ENCODE results near the gene OR9Q1. TPM values are rescaled to one million over a fixed set of nuclear protein-coding genes. Genes with fewer than 3 reads are reported as not detected.

The OR9Q1 gene
- total RNA-seq, 1 donor from 2014 or later, result not detected

- Histone ChIP-seq H3K9me3 (ENCODE audit: low read depth) (no peaks in the 10 kb centered on the region), H3K36me3 (no peaks in the 10 kb centered on the region), H3K9ac (no peak overlapping the region), H3K79me2 (ENCODE audit: low read depth) (no peaks in the 10 kb centered on the region), H3K4me3 (no peak overlapping the region), H3K4me2 (no peak overlapping the region), H4K20me1 (ENCODE audit: low read depth) (no peaks in the 10 kb centered on the region), H3K4me1 (no peaks in the 10 kb centered on the region), H3K27me3 (no peaks in the 10 kb centered on the region), H2AFZ (replicated peaks) (no peak overlapping the region), H3K27ac (no peak overlapping the region), H3F3A (ENCODE audit: low read depth) (no peaks in the 10 kb centered on the region)
- no peak for TF ChIP-seq CTCF (IDR thresholded peaks at IDR 0.05)
- TF ChIP-seq EZH2phosphoT487 (IDR thresholded peaks at IDR 0.05), result no peak
- no peak for TF ChIP-seq EZH2 (IDR thresholded peaks at IDR 0.05)
- no peak overlapping the region for H3K4me3 Mint-ChIP-seq
- H3K4me1 Mint-ChIP-seq, result no peaks in the 10 kb centered on the region
- H3K36me3 Mint-ChIP-seq, result no peaks in the 10 kb centered on the region
- peaks cover 2% of the 10 kb centered on the region for H3K9me3 Mint-ChIP-seq
- H3K27me3 Mint-ChIP-seq (ENCODE audit: insufficient read depth, low read depth), result no peaks in the 10 kb centered on the region
- H3K27ac Mint-ChIP-seq, result no peak overlapping the region
- DNase-seq (ENCODE audit: low spot score), result no peak
These were observed 97.4 kb downstream of the OR9Q1 start for GRCh38 chr11:58121096-58121495.

- no peak within 1 kb of the TSS for H3K27ac ChIP-seq
- no peak within 1 kb of the TSS for H3K4me3 ChIP-seq
- H3K27ac Mint-ChIP-seq, result no peak within 1 kb of the TSS
- no peak within 1 kb of the TSS for H3K4me2 ChIP-seq
- no peaks in the 10 kb centered on the region for H3K9me3 ChIP-seq (ENCODE audit: low read depth)
- H3K4me1 ChIP-seq, result no peaks in the 10 kb centered on the region
- H4K20me1 ChIP-seq (ENCODE audit: low read depth), result no peaks in the 10 kb centered on the region
- H3K27me3 Mint-ChIP-seq (ENCODE audit: insufficient read depth, low read depth), result no peaks in the 10 kb centered on the region
- no peak for DNase-seq (ENCODE audit: low spot score)
- H3K79me2 ChIP-seq (ENCODE audit: low read depth), result no peaks in the 10 kb centered on the region
- no peak within 1 kb of the TSS for H2AFZ ChIP-seq (replicated peaks)
- H3K36me3 ChIP-seq, result no peaks in the 10 kb centered on the region
- no peaks in the 10 kb centered on the region for H3K36me3 Mint-ChIP-seq
- no peaks in the 10 kb centered on the region for H3K4me1 Mint-ChIP-seq
- TF ChIP-seq CTCF (IDR thresholded peaks at IDR 0.05) (no peak), EZH2 (IDR thresholded peaks at IDR 0.05) (no peak), EZH2phosphoT487 (IDR thresholded peaks at IDR 0.05) (no peak)
- no peaks in the 10 kb centered on the region for H3F3A ChIP-seq (ENCODE audit: low read depth)
- no peak within 1 kb of the TSS for H3K4me3 Mint-ChIP-seq
- H3K9me3 Mint-ChIP-seq, result no peaks in the 10 kb centered on the region
- H3K27me3 ChIP-seq, result no peaks in the 10 kb centered on the region
- no peak within 1 kb of the TSS for H3K9ac ChIP-seq
These were observed 101.8 kb downstream of the OR9Q1 start, which contains the start of gene OR9I1 for GRCh38 chr11:58125469-58125868. Gene OR9I1, minus strand, starts transcription at chr11:58125530. Its CDS starts 6,086 bp downstream, at chr11:58119444.

- TF ChIP-seq EZH2phosphoT487 (IDR thresholded peaks at IDR 0.05) (no peak), CTCF (IDR thresholded peaks at IDR 0.05) (no peak), EZH2 (IDR thresholded peaks at IDR 0.05) (no peak)
- H2AFZ ChIP-seq (replicated peaks), result no peak overlapping the region
- no peak overlapping the region for H3K27ac ChIP-seq
- DNase-seq (ENCODE audit: low spot score), result no peak
- H3K4me2 ChIP-seq, result no peak overlapping the region
- H3K4me3 Mint-ChIP-seq, result no peak overlapping the region
- H3K9me3 ChIP-seq (ENCODE audit: low read depth), result no peaks in the 10 kb centered on the region
- H3K9me3 Mint-ChIP-seq, result no peaks in the 10 kb centered on the region
- no peak overlapping the region for H3K27ac Mint-ChIP-seq
- H3K79me2 ChIP-seq (ENCODE audit: low read depth), result no peaks in the 10 kb centered on the region
- H3F3A ChIP-seq (ENCODE audit: low read depth), result no peaks in the 10 kb centered on the region
- H3K4me3 ChIP-seq, result no peak overlapping the region
- no peaks in the 10 kb centered on the region for H3K27me3 Mint-ChIP-seq (ENCODE audit: insufficient read depth, low read depth)
- H3K4me1 Mint-ChIP-seq, result no peaks in the 10 kb centered on the region
- no peaks in the 10 kb centered on the region for H3K27me3 ChIP-seq
- no peaks in the 10 kb centered on the region for H3K36me3 Mint-ChIP-seq
- no peaks in the 10 kb centered on the region for H3K4me1 ChIP-seq
- no peaks in the 10 kb centered on the region for H3K36me3 ChIP-seq
- no peaks in the 10 kb centered on the region for H4K20me1 ChIP-seq (ENCODE audit: low read depth)
- H3K9ac ChIP-seq, result no peak overlapping the region
These were observed 103.7 kb downstream of the OR9Q1 start for GRCh38 chr11:58127350-58127749.
